Adrenal gland (tissue), 12 donors: ENCODE data around the gene WDR53. TPM values are rescaled to one million over a fixed set of nuclear protein-coding genes. Genes with fewer than 3 reads are reported as not detected.

Experiments used
- DNase-seq, 7 donors: peaks; one replicate each; pipeline ENCODE4 v3.0.0-alpha.2; 2019 to 2020
- H3K27ac ChIP-seq, 5 donors: fragments of 200-600 bp; sonication (generic) in 4 of 5; 1 replicate in 3 of 5; 2 replicates in 2 of 5; pipeline versions ENCODE4 v1.5.1 to v1.8.0; 2016 to 2020; ENCODE audit warnings: mild to moderate bottlenecking in 1 of 5
- H3K27me3 ChIP-seq: fragments of 200-600 bp; 2 replicates; pipeline ENCODE4 v1.8.0; 2021
- H3K36me3 ChIP-seq, 2 donors: fragments of 200-600 bp; replicated peaks in 1 of 2; 1 replicate in 1 of 2; 2 replicates in 1 of 2; pipeline versions ENCODE4 v1.5.1 to v1.8.0; 2018 to 2022
- H3K4me1 ChIP-seq, 2 donors: fragments of 200-600 bp; replicated peaks in 1 of 2; 1 replicate in 1 of 2; 2 replicates in 1 of 2; pipeline versions ENCODE4 v1.5.1 to v1.8.0; 2018 to 2021
- H3K4me3 ChIP-seq, 4 donors: fragments of 200-600 bp; sonication (generic) in 3 of 4; one replicate each; pipeline ENCODE4 v1.5.1; 2016 to 2018
- H3K9me3 ChIP-seq, 3 donors: fragments of 200-600 bp; sonication (generic) in 1 of 3; replicated peaks in 1 of 3; 1 replicate in 2 of 3; 2 replicates in 1 of 3; pipeline versions ENCODE4 v1.5.1 to v1.8.0; 2016 to 2021
- CTCF ChIP-seq, 6 experiments: fragments of 450-650 bp in 4 of 6; fragments of 200-600 bp in 2 of 6; sonication (generic) in 1 of 6; IDR thresholded peaks; 1 replicate in 5 of 6; 2 replicates in 1 of 6; pipeline versions ENCODE4 v1.5.1 to v1.8.0; 2016 to 2021; ENCODE audit warnings: antibody characterized with exemption in 6 of 6, mild to moderate bottlenecking in 2 of 6, moderate library complexity in 1 of 6
- POLR2A ChIP-seq, 2 donors: fragments of 450-650 bp; IDR thresholded peaks; one replicate each; pipeline ENCODE4 v1.6.1; 2017; ENCODE audit warnings: antibody characterized with exemption in 2 of 2, mild to moderate bottlenecking in 2 of 2, moderate library complexity in 1 of 2
- WGBS, 4 donors: extraction: QIAGEN DNeasy Blood & Tissue Kit in 2 of 4; methylation state at CpG; one replicate each; pipeline versions ENCODE4 v1.1.5 to v1.1.7; 2013 to 2017; 5-methylcytosine and 5-hydroxymethylcytosine counted together
- intact Hi-C, 2 donors: fragments of 100-400 bp; cut with DNase I; formaldehyde crosslinking; loops; one replicate each; pipeline versions ENCODE4 v1.14.1 to v1.15.0; 2022 to 2023
- polyA plus RNA-seq, 3 donors: library from polyadenylated mRNA; stranded (reverse); fragments of 200-250 nt in 2 of 3; fragments of 350-450 nt in 1 of 3; fragmentation: Illumina TruSeq in 1 of 3; extraction: RNeasy Lipid Tissue Mini Kit (QIAGEN cat#74804) in 1 of 3; gene quantifications; one replicate each; pipeline ENCODE4 v1.2.3, GENCODE V29; 2013 to 2014
- total RNA-seq, 9 donors: library from RNA; depleted of rRNA in 4 of 9; stranded (reverse); fragments of >200 nt in 4 of 9; fragments of 120-200 nt in 1 of 9; fragmentation: NEBNext Ultra II Directional in 1 of 9; extraction: Animal tissue kit (Norgen Biotek cat#: 25700) in 1 of 9; gene quantifications; one replicate each; pipeline versions ENCODE4 v1.1.0 to v1.2.4, GENCODE V29; 2013 to 2023
- donor health status: healthy with polysubstance abuse.
- donor health status: Bipolar disorder and iron deficiency.
- donor health status: DM: yes; HTN: yes; CAD: no.
- donor health status: DM: no; HTN: no; CAD: no.
- donor health status: DM: no; HTN: no; CAD: no.
- donor health status: DM: yes; HTN: yes; CAD: no.

The WDR53 gene
- total and polyA plus RNA-seq, 12 donors, result 1.8 to 27.5 (median 11.1) TPM

DNA sequence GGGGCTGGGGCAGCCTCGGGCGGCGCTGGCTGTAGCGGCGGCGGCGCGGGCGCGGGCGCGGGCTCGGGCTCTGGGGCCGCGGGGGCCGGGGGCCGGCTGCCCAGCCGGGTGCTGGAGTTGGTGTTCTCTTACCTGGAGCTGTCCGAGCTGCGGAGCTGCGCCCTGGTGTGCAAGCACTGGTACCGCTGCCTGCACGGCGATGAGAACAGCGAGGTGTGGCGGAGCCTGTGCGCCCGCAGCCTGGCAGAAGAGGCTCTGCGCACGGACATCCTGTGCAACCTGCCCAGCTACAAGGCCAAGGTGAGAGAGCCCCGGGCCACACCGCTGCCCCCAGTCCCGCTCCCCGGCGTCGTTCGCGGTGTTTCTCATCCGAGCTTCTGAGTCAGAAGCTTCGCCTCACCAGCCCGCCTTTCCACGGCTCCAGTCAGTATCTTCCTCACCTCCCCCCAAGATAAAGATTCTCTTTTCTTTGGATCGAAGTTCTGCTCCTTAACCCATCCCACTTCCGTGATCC, 706 bp upstream of the WDR53 start:
- no peak for TF ChIP-seq POLR2A (IDR thresholded peaks at IDR 0.05)
- TF ChIP-seq CTCF (IDR thresholded peaks at IDR 0.05), result no peak
- Histone ChIP-seq H3K4me1 (peaks cover 5 to 35% of the 10 kb centered on the region in 2 donors), H3K27me3 (no peaks in the 10 kb centered on the region), H3K36me3 (no peaks in the 10 kb centered on the region), H3K27ac (peak overlapping the region in 4 of 5 donors; percentile 48 to 96 (median 76)), H3K9me3 (no peaks in the 10 kb centered on the region), H3K4me3 (peak overlapping the region in 2 of 4 donors; percentile 38 to 94)
- peak; percentile 31 to 73 (median 51) for DNase-seq
- intact Hi-C loops, result no loop called here
- WGBS, 4 donors, result 1 to 2% (median 1%) methylated on average over 14 to 44 of the region's 44 CpGs

- Histone ChIP-seq H3K36me3 (no peaks in the 10 kb centered on the region), H3K27me3 (no peaks in the 10 kb centered on the region), H3K4me3 (no peak overlapping the region), H3K9me3 (no peaks in the 10 kb centered on the region), H3K4me1 (peaks cover 5 to 9% of the 10 kb centered on the region in 2 donors), H3K27ac (no peak overlapping the region)
- intact Hi-C loops, result no loop called here
- TF ChIP-seq CTCF (IDR thresholded peaks at IDR 0.05), result no peak
- TF ChIP-seq POLR2A (IDR thresholded peaks at IDR 0.05), result no peak
- 88 to 96% (median 91%) methylated on average over 9 of the region's 9 CpGs for WGBS, 4 donors
- DNase-seq, result no peak
Measured at GRCh38 chr3:196563721-196564225, 4.6 kb downstream of the WDR53 start.

GRCh38 chr3:196559826-196560225, 8.5 kb downstream of the WDR53 start:
- intact Hi-C loops, result no loop called here
- H3K9me3 ChIP-seq, result no peaks in the 10 kb centered on the region
- no peak overlapping the region for H3K27ac ChIP-seq
- TF ChIP-seq CTCF (IDR thresholded peaks at IDR 0.05) (no peak), POLR2A (IDR thresholded peaks at IDR 0.05) (no peak)
- WGBS, 4 donors, result 58 to 78% (median 61%) methylated on average over 3 of the region's 3 CpGs
- no peaks in the 10 kb centered on the region for H3K4me1 ChIP-seq
- no peaks in the 10 kb centered on the region for H3K36me3 ChIP-seq
- DNase-seq, result no peak
- H3K27me3 ChIP-seq, result no peaks in the 10 kb centered on the region
- no peak overlapping the region for H3K4me3 ChIP-seq

DNA sequence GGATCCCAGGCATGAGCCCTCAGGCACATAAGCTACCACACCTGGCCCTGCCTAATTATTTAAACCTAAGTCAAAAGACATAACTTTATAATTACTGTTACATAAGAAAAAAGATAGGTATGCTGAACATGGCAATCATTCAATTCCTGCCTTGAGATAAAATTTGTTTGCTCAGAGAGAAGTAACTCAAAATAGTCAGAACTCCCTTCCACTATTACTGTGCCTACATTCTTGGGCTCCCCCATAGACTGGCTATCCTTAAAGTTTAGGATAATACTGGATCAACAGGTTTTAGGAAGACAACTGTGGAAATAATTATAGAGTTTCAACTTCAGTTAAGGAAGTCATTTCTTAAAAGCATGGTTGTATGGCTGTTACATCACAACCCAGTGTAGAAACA, 9.9 kb downstream of the WDR53 start:
- no peak for DNase-seq
- H3K9me3 ChIP-seq, result no peaks in the 10 kb centered on the region
- intact Hi-C loops, result no loop called here
- no peak overlapping the region for H3K27ac ChIP-seq
- H3K4me1 ChIP-seq, result no peaks in the 10 kb centered on the region
- H3K4me3 ChIP-seq, result no peak overlapping the region
- no peaks in the 10 kb centered on the region for H3K36me3 ChIP-seq
- H3K27me3 ChIP-seq, result no peaks in the 10 kb centered on the region
- TF ChIP-seq POLR2A (IDR thresholded peaks at IDR 0.05), result no peak
- TF ChIP-seq CTCF (IDR thresholded peaks at IDR 0.05), result no peak
